Measurements from ENCODE around the gene GPC6. TPM values are rescaled to one million over a fixed set of nuclear protein-coding genes. Genes with fewer than 3 reads are reported as not detected.

Gene GPC6
- total and polyA plus RNA-seq, 2 experiments from 2014 or later, result 26.0 to 92.8 TPM

- no peaks in the 10 kb centered on the region for H3K9me2 ChIP-seq (replicated peaks; ENCODE audit: insufficient read depth)
- WGBS (ENCODE audit: low lambda C conversion rate, missing lambda C conversion rate), result 46% methylated on average over 1 of the region's 1 CpG
- H2AFZ ChIP-seq, result no peak overlapping the region
- no peaks in the 10 kb centered on the region for H3K27me3 ChIP-seq
- H3K79me2 ChIP-seq, result no peaks in the 10 kb centered on the region
- no peak overlapping the region for H3K4me2 ChIP-seq
- H3K4me3 ChIP-seq, result no peak overlapping the region
- no peaks in the 10 kb centered on the region for H3K36me3 ChIP-seq (replicated peaks; ENCODE audit: insufficient read depth, low read depth)
- no peaks in the 10 kb centered on the region for H4K20me1 ChIP-seq (ENCODE audit: insufficient read depth, poor library complexity, severe bottlenecking)
- H3K9me3 ChIP-seq (ENCODE audit: low read depth), result no peaks in the 10 kb centered on the region
- TF ChIP-seq EZH2 (IDR thresholded peaks at IDR 0.05; ENCODE audit: borderline replicate concordance) (no peak), EZH2phosphoT487 (IDR thresholded peaks at IDR 0.05; ENCODE audit: low read depth, severe bottlenecking, unreplicated experiment) (no peak)
- TF ChIP-seq, protein P1, sequence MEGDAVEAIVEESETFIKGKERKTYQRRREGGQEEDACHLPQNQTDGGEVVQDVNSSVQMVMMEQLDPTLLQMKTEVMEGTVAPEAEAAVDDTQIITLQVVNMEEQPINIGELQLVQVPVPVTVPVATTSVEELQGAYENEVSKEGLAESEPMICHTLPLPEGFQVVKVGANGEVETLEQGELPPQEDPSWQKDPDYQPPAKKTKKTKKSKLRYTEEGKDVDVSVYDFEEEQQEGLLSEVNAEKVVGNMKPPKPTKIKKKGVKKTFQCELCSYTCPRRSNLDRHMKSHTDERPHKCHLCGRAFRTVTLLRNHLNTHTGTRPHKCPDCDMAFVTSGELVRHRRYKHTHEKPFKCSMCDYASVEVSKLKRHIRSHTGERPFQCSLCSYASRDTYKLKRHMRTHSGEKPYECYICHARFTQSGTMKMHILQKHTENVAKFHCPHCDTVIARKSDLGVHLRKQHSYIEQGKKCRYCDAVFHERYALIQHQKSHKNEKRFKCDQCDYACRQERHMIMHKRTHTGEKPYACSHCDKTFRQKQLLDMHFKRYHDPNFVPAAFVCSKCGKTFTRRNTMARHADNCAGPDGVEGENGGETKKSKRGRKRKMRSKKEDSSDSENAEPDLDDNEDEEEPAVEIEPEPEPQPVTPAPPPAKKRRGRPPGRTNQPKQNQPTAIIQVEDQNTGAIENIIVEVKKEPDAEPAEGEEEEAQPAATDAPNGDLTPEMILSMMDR (IDR thresholded peaks at IDR 0.05; ENCODE audit: poor library complexity), result no peak
- H3K4me1 ChIP-seq (ENCODE audit: insufficient read depth), result peaks cover 34% of the 10 kb centered on the region
- H3K27ac ChIP-seq, result no peak overlapping the region
- DNase-seq (ENCODE audit: low spot score), result no peak
Measured at GRCh38 chr13:94123557-94123956, 897.0 kb downstream of the GPC6 start.

GRCh38 chr13:94128430-94128829, 901.8 kb downstream of the GPC6 start:
- no peaks in the 10 kb centered on the region for H3K9me2 ChIP-seq (replicated peaks; ENCODE audit: insufficient read depth)
- H3K27me3 ChIP-seq, result no peaks in the 10 kb centered on the region
- no peak overlapping the region for H3K4me2 ChIP-seq
- no peaks in the 10 kb centered on the region for H3K9me3 ChIP-seq (ENCODE audit: low read depth)
- no peak for DNase-seq (ENCODE audit: low spot score)
- no peaks in the 10 kb centered on the region for H3K79me2 ChIP-seq
- TF ChIP-seq EZH2 (IDR thresholded peaks at IDR 0.05; ENCODE audit: borderline replicate concordance) (no peak), EZH2phosphoT487 (IDR thresholded peaks at IDR 0.05; ENCODE audit: low read depth, severe bottlenecking, unreplicated experiment) (no peak)
- TF ChIP-seq, protein P1 (IDR thresholded peaks at IDR 0.05; ENCODE audit: poor library complexity), result no peak
- no peaks in the 10 kb centered on the region for H4K20me1 ChIP-seq (ENCODE audit: insufficient read depth, poor library complexity, severe bottlenecking)
- WGBS (ENCODE audit: low lambda C conversion rate, missing lambda C conversion rate), result 69% methylated on average over 4 of the region's 4 CpGs
- H2AFZ ChIP-seq, result no peak overlapping the region
- no peak overlapping the region for H3K4me3 ChIP-seq
- no peaks in the 10 kb centered on the region for H3K36me3 ChIP-seq (replicated peaks; ENCODE audit: insufficient read depth, low read depth)
- H3K4me1 ChIP-seq (ENCODE audit: insufficient read depth), result peaks cover 3% of the 10 kb centered on the region
- no peak overlapping the region for H3K27ac ChIP-seq

GRCh38 chr13:94129490-94129894, 902.9 kb downstream of the GPC6 start:
- H3K9me3 ChIP-seq (ENCODE audit: low read depth), result no peaks in the 10 kb centered on the region
- 91% methylated on average over 2 of the region's 2 CpGs for WGBS (ENCODE audit: low lambda C conversion rate, missing lambda C conversion rate)
- H3K27me3 ChIP-seq, result no peaks in the 10 kb centered on the region
- no peaks in the 10 kb centered on the region for H3K36me3 ChIP-seq (replicated peaks; ENCODE audit: insufficient read depth, low read depth)
- no peaks in the 10 kb centered on the region for H3K9me2 ChIP-seq (replicated peaks; ENCODE audit: insufficient read depth)
- no peak overlapping the region for H3K27ac ChIP-seq
- no peaks in the 10 kb centered on the region for H4K20me1 ChIP-seq (ENCODE audit: insufficient read depth, poor library complexity, severe bottlenecking)
- TF ChIP-seq EZH2 (IDR thresholded peaks at IDR 0.05; ENCODE audit: borderline replicate concordance) (no peak), EZH2phosphoT487 (IDR thresholded peaks at IDR 0.05; ENCODE audit: low read depth, severe bottlenecking, unreplicated experiment) (no peak)
- TF ChIP-seq, protein P1 (IDR thresholded peaks at IDR 0.05; ENCODE audit: poor library complexity), result no peak
- no peaks in the 10 kb centered on the region for H3K79me2 ChIP-seq
- H2AFZ ChIP-seq, result no peak overlapping the region
- no peak overlapping the region for H3K4me3 ChIP-seq
- H3K4me1 ChIP-seq (ENCODE audit: insufficient read depth), result no peaks in the 10 kb centered on the region
- DNase-seq (ENCODE audit: low spot score), result no peak
- H3K4me2 ChIP-seq, result no peak overlapping the region

DNA sequence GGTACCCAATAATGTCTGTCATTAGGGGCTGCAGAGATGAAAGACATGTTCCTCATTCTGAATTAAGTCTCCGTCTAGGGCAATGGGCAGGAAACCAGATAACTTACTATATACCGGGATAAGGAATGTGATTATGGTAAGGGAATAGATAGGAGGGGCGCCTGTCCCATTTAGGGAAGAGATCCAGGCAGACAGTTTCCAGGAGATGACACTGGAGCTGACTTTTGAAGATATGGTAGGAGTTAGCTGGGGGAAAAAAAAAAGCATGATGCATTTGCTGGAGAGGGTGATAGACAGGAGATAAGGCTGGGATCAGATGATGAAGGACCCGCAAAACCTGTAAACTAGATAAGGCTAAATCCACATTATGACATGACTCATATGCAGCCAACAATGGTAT, 912.2 kb downstream of the GPC6 start:
- Histone ChIP-seq H3K4me2 (no peak overlapping the region), H3K4me3 (no peak overlapping the region), H3K27ac (no peak overlapping the region), H3K36me3 (replicated peaks; ENCODE audit: insufficient read depth, low read depth) (no peaks in the 10 kb centered on the region), H3K9me2 (replicated peaks; ENCODE audit: insufficient read depth) (no peaks in the 10 kb centered on the region), H2AFZ (no peak overlapping the region), H3K27me3 (no peaks in the 10 kb centered on the region), H3K4me1 (ENCODE audit: insufficient read depth) (peaks cover 14% of the 10 kb centered on the region), H3K79me2 (no peaks in the 10 kb centered on the region), H3K9me3 (ENCODE audit: low read depth) (no peaks in the 10 kb centered on the region), H4K20me1 (ENCODE audit: insufficient read depth, poor library complexity, severe bottlenecking) (no peaks in the 10 kb centered on the region)
- 40% methylated on average over 4 of the region's 4 CpGs for WGBS (ENCODE audit: low lambda C conversion rate, missing lambda C conversion rate)
- TF ChIP-seq, protein P1 (IDR thresholded peaks at IDR 0.05; ENCODE audit: poor library complexity), result no peak
- no peak for TF ChIP-seq EZH2phosphoT487 (IDR thresholded peaks at IDR 0.05; ENCODE audit: low read depth, severe bottlenecking, unreplicated experiment)
- no peak for TF ChIP-seq EZH2 (IDR thresholded peaks at IDR 0.05; ENCODE audit: borderline replicate concordance)
- no peak for DNase-seq (ENCODE audit: low spot score)
